ENCODE data around the gene FAM53A.

Gene FAM53A

GRCh38 chr4:1600811-1601532, 83.1 kb downstream of the FAM53A start:
- no peak overlapping the region for H3K4me3 ChIP-seq (ENCODE audit: low read depth, low read length)

GRCh38 chr4:1600211-1600780, 83.8 kb downstream of the FAM53A start:
- TF ChIP-seq, protein P1, sequence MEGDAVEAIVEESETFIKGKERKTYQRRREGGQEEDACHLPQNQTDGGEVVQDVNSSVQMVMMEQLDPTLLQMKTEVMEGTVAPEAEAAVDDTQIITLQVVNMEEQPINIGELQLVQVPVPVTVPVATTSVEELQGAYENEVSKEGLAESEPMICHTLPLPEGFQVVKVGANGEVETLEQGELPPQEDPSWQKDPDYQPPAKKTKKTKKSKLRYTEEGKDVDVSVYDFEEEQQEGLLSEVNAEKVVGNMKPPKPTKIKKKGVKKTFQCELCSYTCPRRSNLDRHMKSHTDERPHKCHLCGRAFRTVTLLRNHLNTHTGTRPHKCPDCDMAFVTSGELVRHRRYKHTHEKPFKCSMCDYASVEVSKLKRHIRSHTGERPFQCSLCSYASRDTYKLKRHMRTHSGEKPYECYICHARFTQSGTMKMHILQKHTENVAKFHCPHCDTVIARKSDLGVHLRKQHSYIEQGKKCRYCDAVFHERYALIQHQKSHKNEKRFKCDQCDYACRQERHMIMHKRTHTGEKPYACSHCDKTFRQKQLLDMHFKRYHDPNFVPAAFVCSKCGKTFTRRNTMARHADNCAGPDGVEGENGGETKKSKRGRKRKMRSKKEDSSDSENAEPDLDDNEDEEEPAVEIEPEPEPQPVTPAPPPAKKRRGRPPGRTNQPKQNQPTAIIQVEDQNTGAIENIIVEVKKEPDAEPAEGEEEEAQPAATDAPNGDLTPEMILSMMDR (IDR thresholded peaks at IDR 0.05; ENCODE audit: low read depth, low read length) = no peak
- H3K4me3 ChIP-seq (ENCODE audit: low read depth, low read length) = no peak overlapping the region

More at GRCh38 chr4:1600811-1601532, 83.1 kb downstream of the FAM53A start:
- TF ChIP-seq, protein P1 (IDR thresholded peaks at IDR 0.05; ENCODE audit: low read depth, low read length) = no peak

GRCh38 chr4:1599491-1600210, 84.5 kb downstream of the FAM53A start:
- TF ChIP-seq, protein P1 (IDR thresholded peaks at IDR 0.05; ENCODE audit: low read depth, low read length) = no peak
- H3K4me3 ChIP-seq (ENCODE audit: low read depth, low read length) = no peak overlapping the region

DNA sequence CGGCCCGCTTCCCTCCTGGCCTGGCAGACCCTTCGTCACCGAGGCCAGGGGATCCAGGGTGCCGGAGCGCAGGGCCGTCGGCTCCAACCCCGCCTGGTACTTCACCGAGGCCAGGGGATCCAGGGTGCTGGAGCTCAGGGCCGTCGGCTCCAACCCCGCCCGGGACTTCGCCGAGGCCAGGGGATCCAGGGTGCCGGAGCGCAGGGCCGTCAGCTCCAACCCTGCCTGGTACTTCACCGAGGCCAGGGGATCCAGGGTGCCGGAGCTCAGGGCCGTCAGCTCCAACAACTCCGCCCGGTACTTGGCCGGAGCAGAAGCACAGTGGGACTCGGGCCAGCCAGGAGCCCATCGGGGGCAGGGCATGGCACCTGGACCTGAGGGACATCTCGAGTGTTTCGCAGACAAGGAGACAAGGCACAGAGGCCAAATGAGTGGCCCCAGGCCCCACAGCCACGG, 85.1 kb downstream of the FAM53A start:
- no peak overlapping the region for H3K4me3 ChIP-seq (ENCODE audit: low read depth, low read length)
- TF ChIP-seq, protein P1 (IDR thresholded peaks at IDR 0.05; ENCODE audit: low read depth, low read length) = no peak

DNA sequence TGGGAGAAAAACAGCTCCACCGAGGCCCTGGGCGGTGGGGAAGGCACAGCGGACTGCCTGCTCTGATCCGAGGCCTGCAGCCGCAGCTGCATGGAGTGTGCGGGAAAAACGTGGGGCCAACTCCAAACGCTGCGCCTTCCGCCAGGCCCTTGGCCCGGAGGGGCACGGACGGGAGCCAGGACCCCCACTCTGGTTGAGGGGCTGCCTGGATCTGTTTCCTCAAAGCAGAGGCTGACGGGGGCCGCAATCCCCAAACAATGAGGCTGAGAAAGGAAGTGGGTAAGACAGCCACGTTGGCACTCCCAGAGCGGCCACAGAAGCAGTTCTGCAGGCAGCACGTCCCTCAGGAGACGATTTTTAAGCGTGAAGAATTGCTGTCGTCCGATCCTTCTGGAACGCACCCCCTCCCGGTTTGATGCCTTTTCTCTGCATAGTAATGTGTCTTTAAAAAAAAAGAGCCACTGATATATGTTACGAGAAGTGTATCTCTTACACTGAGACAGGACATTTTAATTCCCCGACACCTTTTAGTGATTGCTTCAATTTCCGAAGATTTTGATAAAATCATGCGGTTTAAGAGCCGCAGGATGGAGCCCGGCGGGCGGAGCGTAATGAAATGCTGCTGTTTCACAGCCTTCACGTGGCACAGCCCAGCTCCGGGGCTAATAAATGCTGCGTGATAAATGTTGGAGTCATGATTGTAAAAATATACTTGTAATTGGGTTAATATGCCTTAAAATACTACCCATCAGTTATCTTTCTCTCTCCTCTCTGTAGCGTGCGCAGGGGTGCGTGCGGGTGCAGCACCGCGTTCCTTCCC, 85.7 kb downstream of the FAM53A start:
- TF ChIP-seq, protein P1 (IDR thresholded peaks at IDR 0.05; ENCODE audit: low read depth, low read length) = no peak
- no peak overlapping the region for H3K4me3 ChIP-seq (ENCODE audit: low read depth, low read length)

GRCh38 chr4:1597021-1597931, 86.8 kb downstream of the FAM53A start:
- no peak overlapping the region for H3K4me3 ChIP-seq (ENCODE audit: low read depth, low read length)
- TF ChIP-seq, protein P1 (IDR thresholded peaks at IDR 0.05; ENCODE audit: low read depth, low read length) = no peak
